AG04450 (cell line): ENCODE results near the gene SLC8A1. TPM values are rescaled to one million over a fixed set of nuclear protein-coding genes. Genes with fewer than 3 reads are reported as not detected.

Source experiments
- CTCF ChIA-PET: fragments of 300-600, 350-600 bp; formaldehyde crosslinking; extraction: SDS; loops from one replicate; lab custom pipeline; 2022; ENCODE audit warnings: antibody characterized with exemption, inconsistent platforms; lab: Charles Lee
- POLR2A ChIA-PET: fragments of 350-600 bp; formaldehyde crosslinking; extraction: SDS; loops from one replicate; lab custom pipeline; 2021; ENCODE audit warnings: antibody characterized with exemption, inconsistent platforms; lab: Yijun Ruan, JAX
- DNase-seq: peaks from one replicate; pipeline ENCODE4 v3.0.0-alpha.2; 2011; ENCODE audit warnings: low read depth, low spot score
- H3K27ac ChIP-seq: one replicate; pipeline ENCODE4 v1.5.1; 2012; ENCODE audit warnings: low read depth, low read length, control low read depth
- H3K27me3 ChIP-seq: one replicate; pipeline ENCODE4 v1.6.0; 2012; ENCODE audit warnings: low read length; ENCODE audit not compliant: control insufficient read depth, insufficient read depth
- H3K4me3 ChIP-seq: 2 replicates; pipeline ENCODE4 v1.5.1; 2011; ENCODE audit warnings: mild to moderate bottlenecking, low read depth, low read length, control low read depth
- H3K9me3 ChIP-seq: 2 replicates; pipeline ENCODE4 v1.5.1; 2012; ENCODE audit warnings: low read length; ENCODE audit not compliant: control insufficient read depth, insufficient read depth
- CTCF ChIP-seq: IDR thresholded peaks from 2 replicates; pipeline ENCODE4 v1.5.1; 2011; ENCODE audit warnings: low read depth, low read length, control low read depth, inconsistent platforms
- polyA plus RNA-seq: library from polyadenylated mRNA; depleted of rRNA; stranded (reverse); fragments of >200 nt; gene quantifications from 2 replicates; pipeline ENCODE4 v1.2.3, GENCODE V29; 2011

The SLC8A1 gene
- polyA plus RNA-seq, 1 experiment, result 19.3 TPM

GRCh38 chr2:40367652-40368051 lies 84.2 kb downstream of the SLC8A1 start:
- no peak for DNase-seq
- no peak for TF ChIP-seq CTCF
- POLR2A ChIA-PET, result interaction anchor here (0.7 kb wide), 1 partner anchor 10 kb away, joined by 12 read pairs; no protein-coding TSS in a partner anchor
- CTCF ChIA-PET, result no interaction called here
- Histone ChIP-seq H3K9me3 (no peaks in the 10 kb centered on the region), H3K4me3 (no peak overlapping the region), H3K27me3 (no peaks in the 10 kb centered on the region), H3K27ac (no peak overlapping the region)

GRCh38 chr2:40367032-40367431 lies 84.9 kb downstream of the SLC8A1 start:
- no peak for TF ChIP-seq CTCF
- H3K27me3 ChIP-seq, result no peaks in the 10 kb centered on the region
- no peak for DNase-seq
- ChIA-PET CTCF (no interaction called here), POLR2A (interaction anchor here (0.7 kb wide), 1 partner anchor 10 kb away, joined by 12 read pairs; no protein-coding TSS in a partner anchor)
- no peak overlapping the region for H3K27ac ChIP-seq
- H3K4me3 ChIP-seq, result no peak overlapping the region
- H3K9me3 ChIP-seq, result no peaks in the 10 kb centered on the region

GRCh38 chr2:40364151-40364874 lies 87.6 kb downstream of the SLC8A1 start:
- Histone ChIP-seq H3K9me3 (no peaks in the 10 kb centered on the region), H3K27ac (no peak overlapping the region), H3K27me3 (no peaks in the 10 kb centered on the region), H3K4me3 (peak overlapping the region; percentile 46)
- POLR2A ChIA-PET, result interaction anchor here (0.6 to 0.7 kb wide), 4 partner anchors 9 to 86 kb away, joined by 3 to 5 read pairs (median 4); no protein-coding TSS in a partner anchor
- DNase-seq, result no peak
- CTCF ChIA-PET, result interaction anchor here (0.6 to 1.1 kb wide), 2 partner anchors 119 to 451 kb away, joined by 3 read pairs; no protein-coding TSS in a partner anchor
- no peak for TF ChIP-seq CTCF

GRCh38 chr2:40363631-40364030 lies 88.3 kb downstream of the SLC8A1 start:
- no peak overlapping the region; the same call in 1 of the 2 replicates for H3K4me3 ChIP-seq
- TF ChIP-seq CTCF, result no peak
- no peaks in the 10 kb centered on the region for H3K27me3 ChIP-seq
- CTCF ChIA-PET, result interaction anchor here (1.1 kb wide), 1 partner anchor 450 kb away, joined by 3 read pairs; no protein-coding TSS in a partner anchor
- POLR2A ChIA-PET, result interaction anchor here (0.6 to 1.1 kb wide), 4 partner anchors 8 to 87 kb away, joined by 3 to 5 read pairs (median 4); no protein-coding TSS in a partner anchor
- no peaks in the 10 kb centered on the region for H3K9me3 ChIP-seq
- no peak overlapping the region for H3K27ac ChIP-seq
- no peak for DNase-seq

- Histone ChIP-seq H3K27ac (no peak overlapping the region), H3K9me3 (no peaks in the 10 kb centered on the region), H3K27me3 (no peaks in the 10 kb centered on the region), H3K4me3 (no peak overlapping the region)
- no peak for DNase-seq
- TF ChIP-seq CTCF, result no peak
- POLR2A ChIA-PET, result interaction anchor here (1.1 kb wide), 1 partner anchor 71 kb away, joined by 3 read pairs; no protein-coding TSS in a partner anchor
- CTCF ChIA-PET, result interaction anchor here (1.1 kb wide), 1 partner anchor 449 kb away, joined by 3 read pairs; no protein-coding TSS in a partner anchor
Observed at GRCh38 chr2:40363231-40363630, 88.7 kb downstream of the SLC8A1 start.
